Measurements from ENCODE around the gene TJP1. TPM values are rescaled to one million over a fixed set of nuclear protein-coding genes. Genes with fewer than 3 reads are reported as not detected.
A peak's percentile ranks its signal among the peaks of the same experiment; 100 is the strongest.

The TJP1 gene
- total and polyA plus RNA-seq, 12 donors = 15.0 to 68.3 (median 50.1) TPM

DNA sequence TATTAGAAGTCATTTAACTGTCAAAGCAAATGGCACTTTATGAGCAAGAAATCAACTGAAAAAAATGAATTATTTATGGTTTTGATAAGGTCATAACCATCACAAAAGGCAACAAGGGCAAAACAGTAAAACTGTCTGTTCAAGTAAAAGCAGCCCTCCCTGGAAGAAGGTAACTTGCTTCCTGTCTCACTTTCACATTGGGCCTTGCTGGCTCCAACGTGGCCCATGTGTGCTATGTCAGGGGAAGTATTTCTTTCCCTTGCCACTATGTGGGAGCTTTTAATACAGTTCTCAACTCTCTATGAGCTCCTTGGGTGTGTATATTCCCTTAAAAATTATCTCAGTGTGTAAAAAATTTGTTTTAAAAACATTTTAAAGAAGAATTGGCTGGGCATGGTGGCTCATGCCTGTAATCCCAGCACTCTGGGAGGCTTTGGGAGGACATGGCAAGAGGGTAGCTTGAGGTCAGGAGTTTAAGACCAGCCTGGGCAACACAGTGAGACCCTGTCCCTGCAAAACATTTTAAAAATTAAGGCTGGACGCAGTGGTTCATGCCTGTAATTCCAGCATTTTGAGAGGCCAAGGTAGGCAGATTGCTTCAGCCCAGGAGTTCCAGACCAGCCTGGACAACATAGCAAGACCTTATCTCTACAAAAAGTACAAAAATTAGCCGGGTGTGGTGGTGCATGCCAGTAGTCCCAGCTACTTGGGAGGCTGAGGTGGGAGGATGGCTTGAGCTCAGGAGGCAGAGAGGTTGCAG lies 45.2 kb upstream of the TJP1 start:
- no peak overlapping the region for H3K4me3 ChIP-seq
- DNase-seq = no peak
- TF ChIP-seq CTCF (IDR thresholded peaks at IDR 0.05) (no peak), POLR2A (IDR thresholded peaks at IDR 0.05) (no peak)
- peaks cover 12 to 34% of the 10 kb centered on the region in 2 donors for H3K4me1 ChIP-seq (replicated peaks in 1 of 2)
- no peaks in the 10 kb centered on the region for H3K36me3 ChIP-seq (replicated peaks in 1 of 2)
- no peak overlapping the region for H3K27ac ChIP-seq
- intact Hi-C loops (cut with DNase I) = no loop called here
- no peaks in the 10 kb centered on the region for H3K9me3 ChIP-seq (replicated peaks in 1 of 3)
- H3K27me3 ChIP-seq = no peaks in the 10 kb centered on the region
- WGBS, 4 donors = 76 to 84% (median 79%) methylated on average over 3 of the region's 3 CpGs

DNA sequence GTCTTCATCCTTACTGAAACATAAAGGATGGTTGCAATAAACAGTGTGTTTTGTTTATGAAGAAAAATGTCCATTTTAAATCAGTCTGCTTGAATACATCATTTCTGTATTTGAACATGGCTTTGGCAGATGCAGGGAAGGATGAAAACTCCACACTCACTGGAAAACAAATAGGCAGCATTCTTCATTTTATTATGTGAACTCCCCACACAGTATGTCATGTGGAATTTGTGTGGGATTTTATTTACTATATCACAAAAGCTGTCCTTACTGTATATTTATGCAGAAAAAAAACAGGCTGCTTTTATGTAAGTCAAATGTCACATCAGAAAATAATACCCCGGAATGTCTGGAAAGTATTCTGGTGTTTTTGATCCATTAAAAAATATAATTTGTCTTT lies 44.1 kb upstream of the TJP1 start:
- 93 to 94% (median 93%) methylated on average over 1 of the region's 1 CpG for WGBS, 4 donors
- Histone ChIP-seq H3K36me3 (replicated peaks in 1 of 2) (no peaks in the 10 kb centered on the region), H3K27me3 (no peaks in the 10 kb centered on the region), H3K4me3 (no peak overlapping the region), H3K27ac (no peak overlapping the region), H3K4me1 (replicated peaks in 1 of 2) (peaks cover 12 to 28% of the 10 kb centered on the region in 2 donors), H3K9me3 (replicated peaks in 1 of 3) (no peaks in the 10 kb centered on the region)
- TF ChIP-seq CTCF (IDR thresholded peaks at IDR 0.05) (no peak), POLR2A (IDR thresholded peaks at IDR 0.05) (no peak)
- intact Hi-C loops (cut with DNase I) = no loop called here
- DNase-seq = no peak

- Histone ChIP-seq H3K27me3 (no peaks in the 10 kb centered on the region), H3K9me3 (replicated peaks in 1 of 3) (no peaks in the 10 kb centered on the region), H3K36me3 (replicated peaks in 1 of 2) (no peaks in the 10 kb centered on the region), H3K27ac (no peak overlapping the region), H3K4me3 (no peak overlapping the region), H3K4me1 (replicated peaks in 1 of 2) (peaks cover 7 to 13% of the 10 kb centered on the region in 2 donors)
- 51 to 70% (median 64%) methylated on average over 4 of the region's 4 CpGs for whole genome bisulfite sequencing, 4 donors
- no peak for TF ChIP-seq CTCF (IDR thresholded peaks at IDR 0.05)
- no peak for TF ChIP-seq POLR2A (IDR thresholded peaks at IDR 0.05)
- intact Hi-C loops (cut with DNase I) = no loop called here
- DNase-seq = no peak
Measured at GRCh38 chr15:29864501-29864900, 42.2 kb upstream of the TJP1 start.

DNA sequence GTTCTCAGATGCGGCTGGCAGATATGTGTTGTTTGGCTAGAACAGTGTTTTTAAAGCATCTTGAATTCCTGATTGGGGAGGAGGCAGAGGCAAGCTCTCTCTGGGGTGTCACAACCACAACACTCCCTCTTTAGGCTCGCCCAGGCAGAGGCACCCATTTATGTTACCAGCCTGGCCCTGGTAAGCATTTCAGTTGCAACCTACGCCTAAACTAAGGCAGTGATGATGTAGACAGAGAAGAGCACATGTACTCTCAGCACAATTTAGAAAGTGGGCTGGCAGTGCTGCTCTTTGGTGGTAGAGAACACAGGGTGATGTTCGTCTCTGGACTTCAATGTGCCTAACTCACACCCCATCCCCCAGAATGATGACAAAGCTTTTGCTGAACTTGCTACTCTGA lies 41.2 kb upstream of the TJP1 start:
- DNase-seq = no peak
- H3K9me3 ChIP-seq (replicated peaks in 1 of 3) = no peaks in the 10 kb centered on the region
- H3K4me3 ChIP-seq = no peak overlapping the region
- no peaks in the 10 kb centered on the region for H3K27me3 ChIP-seq
- no peaks in the 10 kb centered on the region for H3K36me3 ChIP-seq (replicated peaks in 1 of 2)
- peak overlapping the region in 1 of 5 donors; percentile 31 for H3K27ac ChIP-seq
- TF ChIP-seq CTCF (IDR thresholded peaks at IDR 0.05) = no peak
- TF ChIP-seq POLR2A (IDR thresholded peaks at IDR 0.05) = no peak
- 80 to 89% (median 84%) methylated on average over 4 of the region's 4 CpGs for WGBS, 4 donors
- intact Hi-C loops (cut with DNase I) = no loop called here
- peaks cover 6 to 7% of the 10 kb centered on the region in 2 donors for H3K4me1 ChIP-seq (replicated peaks in 1 of 2)
